ENCODE results near the gene PBXIP1. TPM values are rescaled to one million over a fixed set of nuclear protein-coding genes. Genes with fewer than 3 reads are reported as not detected.

PBXIP1 gene
- total RNA-seq, 1 donor from 2014 or later, result 29.9 TPM

GRCh38 chr1:154962795-154963330, 7.0 kb upstream of the PBXIP1 start:
- H3K4me3 Mint-ChIP-seq (ENCODE audit: unreplicated experiment), result peak overlapping the region; percentile 91
- no peaks in the 10 kb centered on the region for H3K36me3 Mint-ChIP-seq (ENCODE audit: unreplicated experiment)
- H3K9me3 Mint-ChIP-seq (ENCODE audit: unreplicated experiment), result peaks cover 7% of the 10 kb centered on the region
- peak overlapping the region; percentile 91 for H3K27ac Mint-ChIP-seq (ENCODE audit: unreplicated experiment)
- TF ChIP-seq CTCF (IDR thresholded peaks at IDR 0.05; ENCODE audit: partially characterized antibody, unreplicated experiment), result no peak
- peaks cover 9% of the 10 kb centered on the region for H3K4me1 Mint-ChIP-seq (ENCODE audit: low read depth, unreplicated experiment)
- no peak for DNase-seq
- H3K27me3 Mint-ChIP-seq (ENCODE audit: unreplicated experiment), result no peaks in the 10 kb centered on the region

- DNase-seq, result no peak
- peak overlapping the region; percentile 91 for H3K27ac Mint-ChIP-seq (ENCODE audit: unreplicated experiment)
- no peaks in the 10 kb centered on the region for H3K27me3 Mint-ChIP-seq (ENCODE audit: unreplicated experiment)
- no peaks in the 10 kb centered on the region for H3K36me3 Mint-ChIP-seq (ENCODE audit: unreplicated experiment)
- no peak for TF ChIP-seq CTCF (IDR thresholded peaks at IDR 0.05; ENCODE audit: partially characterized antibody, unreplicated experiment)
- H3K4me1 Mint-ChIP-seq (ENCODE audit: low read depth, unreplicated experiment), result peaks cover 10% of the 10 kb centered on the region
- peaks cover 6% of the 10 kb centered on the region for H3K9me3 Mint-ChIP-seq (ENCODE audit: unreplicated experiment)
- H3K4me3 Mint-ChIP-seq (ENCODE audit: unreplicated experiment), result peak overlapping the region; percentile 91
Observed at GRCh38 chr1:154962156-154962749, 6.4 kb upstream of the PBXIP1 start.

GRCh38 chr1:154961207-154962155, 5.6 kb upstream of the PBXIP1 start, which contains the start of gene PYGO2:
Gene PYGO2, minus strand, starts transcription at chr1:154961782. Its CDS starts 206 bp downstream, at chr1:154961576.
- H3K4me3 Mint-ChIP-seq (ENCODE audit: unreplicated experiment), result peak within 1 kb of the TSS; percentile 95
- DNase-seq, result peak; percentile 88
- no peaks in the 10 kb centered on the region for H3K36me3 Mint-ChIP-seq (ENCODE audit: unreplicated experiment)
- peaks cover 5% of the 10 kb centered on the region for H3K9me3 Mint-ChIP-seq (ENCODE audit: unreplicated experiment)
- TF ChIP-seq CTCF (IDR thresholded peaks at IDR 0.05; ENCODE audit: partially characterized antibody, unreplicated experiment), result peak; percentile 46
- no peaks in the 10 kb centered on the region for H3K27me3 Mint-ChIP-seq (ENCODE audit: unreplicated experiment)
- H3K4me1 Mint-ChIP-seq (ENCODE audit: low read depth, unreplicated experiment), result peaks cover 17% of the 10 kb centered on the region
- H3K27ac Mint-ChIP-seq (ENCODE audit: unreplicated experiment), result peak within 1 kb of the TSS; percentile 92

- no peaks in the 10 kb centered on the region for H3K36me3 Mint-ChIP-seq (ENCODE audit: unreplicated experiment)
- H3K9me3 Mint-ChIP-seq (ENCODE audit: unreplicated experiment), result peaks cover 10% of the 10 kb centered on the region
- peaks cover 25% of the 10 kb centered on the region for H3K4me1 Mint-ChIP-seq (ENCODE audit: low read depth, unreplicated experiment)
- TF ChIP-seq CTCF (IDR thresholded peaks at IDR 0.05; ENCODE audit: partially characterized antibody, unreplicated experiment), result no peak
- no peak for DNase-seq
- H3K27ac Mint-ChIP-seq (ENCODE audit: unreplicated experiment), result peak overlapping the region; percentile 92
- H3K4me3 Mint-ChIP-seq (ENCODE audit: unreplicated experiment), result peak overlapping the region; percentile 95
- H3K27me3 Mint-ChIP-seq (ENCODE audit: unreplicated experiment), result peaks cover 2% of the 10 kb centered on the region
Observed at GRCh38 chr1:154960446-154961136, 4.7 kb upstream of the PBXIP1 start.

All from glutamatergic neuron (in vitro differentiated cells).